GM12872 (cell line): ENCODE results near the gene PALLD.

Experiments
- TF ChIP-seq, protein P1 (sequence below): IDR thresholded peaks from 3 replicates; pipeline ENCODE4 v1.5.1; 2011; ENCODE audit warnings: low read depth, mild to moderate bottlenecking, low read length, moderate library complexity; ENCODE audit not compliant: insufficient read depth

The PALLD gene

DNA sequence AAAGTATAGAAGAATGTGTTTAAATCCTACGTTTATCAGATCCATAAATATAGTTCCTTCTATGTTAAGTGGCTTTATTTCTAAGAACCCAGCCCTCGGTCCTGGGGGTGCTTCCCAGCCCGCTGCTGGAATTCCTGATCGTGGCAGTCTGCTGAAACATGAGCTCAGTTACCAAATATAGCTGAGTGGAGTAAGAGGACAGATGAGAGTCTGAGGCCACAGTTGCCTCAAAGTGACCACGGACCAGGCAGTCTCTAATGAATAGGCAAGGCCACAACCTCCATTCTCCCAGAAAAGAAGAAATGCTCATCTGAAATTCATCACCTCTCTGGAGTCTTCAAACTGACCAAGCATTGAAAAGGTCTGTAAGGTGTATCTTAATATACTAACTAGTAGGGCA, at the start of gene PALLD:
TSS of gene PALLD (plus strand) at position 219 of the 400 bp plus-strand sequence.
- TF ChIP-seq, protein P1, sequence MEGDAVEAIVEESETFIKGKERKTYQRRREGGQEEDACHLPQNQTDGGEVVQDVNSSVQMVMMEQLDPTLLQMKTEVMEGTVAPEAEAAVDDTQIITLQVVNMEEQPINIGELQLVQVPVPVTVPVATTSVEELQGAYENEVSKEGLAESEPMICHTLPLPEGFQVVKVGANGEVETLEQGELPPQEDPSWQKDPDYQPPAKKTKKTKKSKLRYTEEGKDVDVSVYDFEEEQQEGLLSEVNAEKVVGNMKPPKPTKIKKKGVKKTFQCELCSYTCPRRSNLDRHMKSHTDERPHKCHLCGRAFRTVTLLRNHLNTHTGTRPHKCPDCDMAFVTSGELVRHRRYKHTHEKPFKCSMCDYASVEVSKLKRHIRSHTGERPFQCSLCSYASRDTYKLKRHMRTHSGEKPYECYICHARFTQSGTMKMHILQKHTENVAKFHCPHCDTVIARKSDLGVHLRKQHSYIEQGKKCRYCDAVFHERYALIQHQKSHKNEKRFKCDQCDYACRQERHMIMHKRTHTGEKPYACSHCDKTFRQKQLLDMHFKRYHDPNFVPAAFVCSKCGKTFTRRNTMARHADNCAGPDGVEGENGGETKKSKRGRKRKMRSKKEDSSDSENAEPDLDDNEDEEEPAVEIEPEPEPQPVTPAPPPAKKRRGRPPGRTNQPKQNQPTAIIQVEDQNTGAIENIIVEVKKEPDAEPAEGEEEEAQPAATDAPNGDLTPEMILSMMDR: no peak

DNA sequence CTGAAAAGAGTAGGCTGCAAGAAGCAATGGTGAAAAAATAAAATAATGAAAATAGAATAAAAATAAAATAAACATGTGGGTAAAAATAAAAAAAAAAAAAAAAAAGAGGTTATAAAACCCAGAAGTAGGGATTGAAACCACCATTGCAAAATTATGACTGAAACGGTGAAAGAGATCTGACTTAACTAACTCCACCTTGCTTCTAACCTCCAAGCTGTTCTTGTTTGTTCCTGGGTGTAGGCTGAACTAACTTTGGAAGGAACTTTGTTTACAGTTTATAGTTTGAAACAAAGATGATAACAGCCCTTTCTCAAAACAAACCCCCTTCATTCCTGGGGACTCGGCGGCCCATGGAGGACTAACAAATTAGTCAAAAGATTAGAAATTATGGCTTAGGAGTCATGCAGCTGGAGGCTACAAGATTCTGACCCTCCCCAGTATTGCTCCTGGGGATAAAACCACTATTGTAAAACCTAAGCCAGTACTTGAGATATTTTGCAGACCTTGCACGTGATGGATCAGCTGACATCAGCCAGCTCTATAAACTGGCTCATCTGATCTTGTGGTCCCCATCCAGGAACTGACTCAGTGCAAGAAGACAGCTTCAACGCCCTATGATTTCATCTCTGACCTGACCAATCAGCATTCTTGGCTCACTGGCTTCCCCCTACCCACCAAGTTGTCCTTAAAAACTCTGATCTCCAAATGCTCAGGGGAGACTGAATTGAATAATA, 47.0 kb upstream of the PALLD start:
- TF ChIP-seq, protein P1: no peak

DNA sequence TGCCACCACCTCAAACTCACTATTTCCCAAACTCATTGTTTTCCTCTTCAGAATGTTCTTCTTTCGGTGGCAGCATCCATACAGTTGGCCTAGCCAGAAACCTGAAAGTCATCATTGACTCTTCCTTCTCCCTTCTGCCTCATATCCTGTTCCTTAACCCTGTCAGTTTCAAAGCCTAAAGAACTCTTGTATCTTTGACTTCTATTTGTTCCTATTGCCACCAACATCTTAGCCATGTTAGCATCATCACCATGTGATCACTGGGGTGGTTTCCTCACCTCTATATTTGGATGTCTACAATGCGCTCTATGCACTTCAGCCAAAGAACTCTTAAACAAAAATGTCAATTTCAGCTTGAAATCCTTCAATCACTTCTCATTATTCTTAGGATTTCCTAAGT, 45.5 kb upstream of the PALLD start:
- TF ChIP-seq, protein P1: no peak

DNA sequence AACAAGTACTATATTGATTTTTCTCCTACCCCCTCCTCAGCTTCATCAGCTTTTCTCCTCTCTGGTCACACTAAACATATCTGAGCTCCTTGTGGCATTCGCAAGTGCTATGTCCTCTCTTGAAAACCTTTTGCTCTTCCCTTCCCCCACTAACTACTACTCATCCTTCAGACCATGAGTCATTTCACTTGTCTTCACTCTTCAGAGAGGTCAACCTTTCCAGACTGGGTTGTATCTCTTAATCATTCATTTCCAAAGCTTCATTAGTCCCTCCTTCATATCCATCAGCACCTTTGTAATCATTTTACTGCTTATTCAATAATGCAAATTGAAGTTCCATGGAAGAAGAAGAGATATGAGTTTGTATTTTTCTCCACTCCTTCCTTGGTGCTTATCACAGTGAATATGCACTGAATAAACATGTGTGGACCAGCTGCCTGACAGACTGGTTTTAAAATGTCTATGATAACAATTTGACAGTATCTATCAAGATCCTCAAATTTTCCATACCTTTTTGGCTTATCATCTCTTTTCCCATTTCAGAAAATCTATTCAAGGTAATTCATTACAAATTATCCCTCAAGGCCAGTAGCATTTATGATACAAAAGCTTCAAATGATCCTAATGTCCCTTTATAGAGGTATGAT, 45.0 kb upstream of the PALLD start:
- TF ChIP-seq, protein P1: no peak

DNA sequence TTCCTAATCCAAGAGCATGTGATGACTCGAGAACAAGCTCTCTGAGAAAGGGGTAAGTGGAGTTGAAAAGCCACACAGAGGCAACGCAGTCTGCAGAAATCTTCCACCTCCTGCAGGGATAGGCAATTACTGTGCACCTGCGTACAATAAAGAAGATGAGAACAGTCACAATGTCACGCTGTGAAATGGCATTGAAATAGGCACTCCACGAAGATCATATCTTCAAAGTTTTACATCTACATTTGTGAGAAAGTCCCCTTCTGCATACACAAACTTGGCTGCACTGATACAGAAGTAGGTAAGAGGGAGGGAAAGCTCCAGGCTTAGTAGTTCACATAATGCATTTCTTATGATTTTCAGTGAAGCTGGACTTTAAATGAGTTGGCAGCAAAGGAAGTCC, 43.7 kb upstream of the PALLD start:
- TF ChIP-seq, protein P1: no peak

DNA sequence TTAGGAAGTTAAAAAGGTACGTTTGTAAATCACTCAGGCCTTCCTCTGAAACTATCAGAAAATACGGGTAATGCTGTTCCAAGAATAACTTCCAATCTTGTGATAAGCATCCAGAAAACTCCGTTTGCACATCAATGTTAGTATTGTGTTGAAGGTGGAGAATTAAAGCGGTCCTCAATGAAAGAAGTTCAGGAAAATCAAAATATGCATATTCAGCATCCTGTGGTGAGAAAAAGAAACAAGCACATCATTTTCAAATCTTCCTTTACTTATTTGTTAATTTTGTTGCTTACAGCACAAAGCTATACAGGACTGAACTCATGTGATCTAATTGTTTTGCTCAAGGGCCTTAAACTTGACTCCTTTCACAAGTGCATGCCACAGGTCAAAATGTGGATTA, 35.0 kb upstream of the PALLD start:
- TF ChIP-seq, protein P1: no peak

DNA sequence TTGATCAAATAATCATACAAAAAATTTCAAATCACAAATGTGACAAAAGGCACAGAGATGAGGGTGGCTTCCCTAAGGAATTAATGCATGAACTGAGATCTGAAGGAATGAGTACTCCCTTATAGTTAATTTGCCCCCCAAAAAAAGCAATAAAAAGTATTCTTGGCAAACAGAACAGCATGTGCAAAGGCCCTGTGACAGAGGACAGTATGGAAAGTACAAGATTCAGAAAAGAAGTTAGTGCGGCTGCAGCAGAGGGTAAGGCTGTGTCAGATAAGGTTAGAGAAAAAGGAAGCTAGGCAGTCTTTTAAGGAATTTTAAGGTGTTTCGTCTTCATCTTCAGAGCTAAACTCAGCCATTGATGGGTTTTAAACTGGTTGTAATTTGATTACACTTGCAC, 23.9 kb upstream of the PALLD start:
- TF ChIP-seq, protein P1: no peak
